Inflammatory macrophage (primary cell): ENCODE measurements around the gene PLGLB2.
"Not testable (repeated sequence)": the region's sequence is repeated elsewhere in the genome, so short reads cannot be mapped to it uniquely, and the experiment has no call there.

Source experiments
- DNase-seq, 2 donors: peaks; one replicate each; pipeline ENCODE4 v3.0.0-alpha.2; 2020 to 2022
- total RNA-seq, 18 experiments: gene quantifications; one replicate each; lab custom pipeline; 2026; ENCODE audit warnings: mixed read lengths in 6 of 18, inconsistent platforms in 2 of 18; lab: John Stamatoyannopoulos, UW

The PLGLB2 gene
- total RNA-seq, result 0 to 0.32 (median 0) reads per million in 18 experiments

DNA sequence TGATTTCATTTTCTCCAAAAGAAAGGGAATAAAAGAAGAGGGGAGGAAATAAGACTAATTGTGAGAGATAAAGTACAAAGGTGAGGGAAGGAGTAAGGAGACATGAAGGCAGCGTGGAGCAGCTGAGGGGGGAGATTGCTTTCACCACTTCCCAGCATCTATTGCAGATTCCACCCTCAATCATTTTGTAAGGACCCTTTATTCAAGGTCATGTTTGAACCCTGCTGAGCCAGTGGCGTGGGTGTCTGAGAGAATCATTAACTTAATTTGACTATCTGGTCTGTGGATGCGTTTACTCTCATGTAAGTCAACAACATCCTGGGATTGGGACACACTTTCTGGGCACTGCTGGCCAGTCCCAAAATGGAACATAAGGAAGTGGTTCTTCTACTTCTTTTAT is at the start of gene PLGLB2:
Gene PLGLB2, plus strand, starts transcription at position 297 of the 400 bp plus-strand sequence. Its CDS starts 67 bp downstream, at position 364.
- not testable (repeated sequence) for DNase-seq

DNA sequence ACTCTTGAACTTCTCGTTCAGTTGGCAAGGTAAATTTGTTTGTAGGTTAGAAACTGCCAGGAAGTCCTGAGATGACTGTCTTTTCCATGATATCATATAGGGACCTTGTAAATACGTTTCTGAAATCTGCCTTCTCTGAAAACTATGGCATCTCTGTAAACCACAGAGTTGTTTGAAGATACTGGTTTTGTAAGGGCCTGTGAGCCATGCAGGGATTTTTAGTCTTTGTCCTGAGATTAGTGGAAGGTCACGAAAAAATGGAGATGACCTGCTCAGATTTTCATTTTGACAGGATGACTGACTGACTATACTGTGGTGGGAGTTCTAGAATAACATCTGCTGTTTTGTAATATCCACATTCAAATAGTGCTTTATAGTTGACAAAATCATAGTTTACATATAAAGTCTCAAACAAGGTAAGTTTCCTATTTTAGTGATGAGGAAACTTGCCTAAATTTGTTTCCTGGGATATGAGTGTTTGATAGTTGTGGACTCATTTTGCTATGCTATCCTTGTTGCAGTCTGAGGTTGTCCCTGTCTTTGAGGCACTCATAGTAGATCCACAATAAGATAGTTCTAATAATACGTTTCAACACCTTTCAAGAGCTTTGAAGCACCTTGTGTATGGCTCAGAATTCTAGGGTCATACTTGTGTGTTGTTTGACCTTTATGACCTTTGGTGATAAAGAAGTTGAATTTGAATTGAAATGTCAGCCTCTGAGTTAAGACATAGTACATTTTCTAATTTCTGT is 43.1 kb upstream of the PLGLB2 start:
- not testable (repeated sequence) for DNase-seq

DNA sequence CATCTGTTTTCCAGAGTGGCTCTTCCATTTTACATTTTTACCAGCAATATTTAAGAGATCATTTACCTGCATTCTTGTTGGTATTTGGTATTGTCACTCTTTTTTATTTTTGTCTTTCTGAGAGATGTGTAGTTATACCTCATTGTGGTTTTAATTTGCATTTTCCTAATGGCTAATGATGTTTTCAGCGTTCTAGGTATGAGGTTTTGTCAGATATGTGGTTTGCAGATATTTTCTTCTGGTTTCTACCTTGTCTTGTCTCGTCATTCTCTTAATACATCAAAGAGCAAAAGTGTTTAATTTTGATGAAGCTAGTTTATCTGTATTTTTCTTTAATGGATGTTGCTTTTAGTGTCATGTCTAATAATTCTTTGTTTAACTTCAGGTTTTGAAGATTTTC is 39.5 kb upstream of the PLGLB2 start:
- DNase-seq, result not testable (repeated sequence)

DNA sequence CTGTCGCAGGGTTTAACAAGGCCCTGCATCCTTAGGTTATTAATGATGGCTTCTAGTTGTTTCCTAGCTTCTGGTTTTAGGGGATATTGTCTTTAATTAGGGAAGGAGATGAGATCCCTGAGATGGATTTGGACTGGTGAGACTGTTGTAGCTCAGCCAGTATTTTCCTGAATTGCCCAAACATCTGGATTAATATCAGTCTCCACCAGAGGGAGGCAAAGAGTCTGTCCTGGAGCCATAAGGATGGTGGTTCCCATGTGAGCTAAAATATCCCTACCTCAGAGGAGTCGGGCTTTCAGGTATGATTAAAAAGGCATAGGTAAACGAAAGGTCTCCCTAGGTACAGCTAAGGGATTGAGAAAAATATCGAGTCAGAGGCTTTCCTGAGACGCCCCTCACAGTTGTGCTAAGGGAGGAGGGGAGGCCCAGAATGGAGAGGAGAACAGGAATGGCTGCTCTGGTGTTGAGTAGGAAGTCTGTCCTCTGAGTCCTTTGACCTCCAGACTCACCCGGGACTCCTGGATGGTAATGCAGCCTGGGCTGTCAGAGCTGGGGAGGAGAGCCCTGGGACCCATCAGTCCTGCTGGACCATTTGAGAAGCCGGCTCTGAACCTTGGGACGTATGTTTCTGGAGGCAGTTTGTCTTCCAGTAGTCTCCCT is 19.8 kb upstream of the PLGLB2 start:
- not testable (repeated sequence) for DNase-seq

DNA sequence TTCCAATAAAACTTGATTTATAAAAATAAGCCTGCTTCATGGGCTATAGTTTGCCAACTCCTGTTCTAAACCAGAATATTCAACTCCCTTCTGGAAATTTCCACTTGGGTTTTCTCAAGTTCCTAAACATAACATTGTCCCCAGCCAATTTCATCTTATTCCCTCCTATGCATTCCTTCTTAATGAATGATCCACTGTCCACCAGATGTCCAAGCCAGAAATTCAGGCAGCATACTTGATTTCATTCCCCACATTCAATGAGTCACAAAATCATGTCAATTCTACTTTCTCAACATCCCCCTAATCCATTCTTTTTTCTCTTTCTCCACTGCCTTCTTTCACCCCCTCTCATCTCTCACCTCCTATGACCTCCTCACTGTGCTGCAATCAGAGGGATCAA is 7.0 kb upstream of the PLGLB2 start:
- not testable (repeated sequence) for DNase-seq

DNA sequence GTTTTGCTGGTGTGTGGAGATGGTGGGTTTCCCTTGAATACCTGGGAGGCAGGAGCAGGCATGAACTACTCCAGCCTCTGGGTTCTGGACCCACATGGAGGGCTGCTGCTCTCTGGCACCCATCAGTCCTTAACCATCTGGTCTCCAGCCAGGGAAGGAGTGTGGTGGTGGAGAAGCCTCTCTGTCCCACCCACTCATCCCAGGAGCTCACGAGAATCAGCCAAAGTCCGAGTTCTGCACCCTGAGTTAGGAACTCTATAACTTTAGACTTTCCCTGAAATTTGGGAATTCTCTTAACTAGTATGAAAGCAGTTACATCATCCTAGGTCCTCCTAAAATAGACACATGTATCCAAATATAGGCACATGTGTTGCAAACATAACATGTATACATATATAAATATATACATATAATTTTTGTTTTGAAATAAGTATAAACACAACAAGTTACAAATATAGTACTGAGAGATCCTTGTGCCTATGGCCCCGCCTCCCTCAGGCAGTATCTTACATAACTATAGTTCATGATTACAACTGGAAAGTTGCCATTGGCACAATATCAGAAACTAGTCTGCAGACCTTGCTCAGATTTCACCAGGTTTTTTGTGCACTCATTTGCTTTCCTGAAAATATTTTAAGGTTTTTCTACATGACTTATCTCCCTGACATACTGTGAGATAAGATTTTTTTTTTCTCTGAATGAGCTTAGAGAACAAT is 5.3 kb upstream of the PLGLB2 start:
- DNase-seq, result not testable (repeated sequence)

DNA sequence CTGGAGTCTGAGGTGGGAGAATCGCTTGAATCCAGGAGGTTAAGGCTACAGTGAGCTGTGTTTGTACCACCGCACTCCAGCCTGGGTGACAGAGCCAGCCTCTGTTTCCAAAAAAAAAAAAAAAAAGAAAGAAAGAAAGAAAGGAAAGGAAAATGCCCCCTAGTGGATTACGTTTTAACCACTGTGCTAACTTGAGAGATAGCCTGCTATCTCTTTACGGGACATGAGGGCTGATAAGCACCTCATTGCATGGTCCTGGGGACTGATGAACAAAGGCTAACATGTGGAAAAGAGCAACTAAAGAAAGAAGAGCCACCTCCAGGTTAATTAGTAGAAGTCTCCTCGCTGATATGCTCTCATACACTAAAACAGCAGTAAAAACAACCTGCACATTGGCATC is 4.2 kb upstream of the PLGLB2 start:
- not testable (repeated sequence) for DNase-seq

DNA sequence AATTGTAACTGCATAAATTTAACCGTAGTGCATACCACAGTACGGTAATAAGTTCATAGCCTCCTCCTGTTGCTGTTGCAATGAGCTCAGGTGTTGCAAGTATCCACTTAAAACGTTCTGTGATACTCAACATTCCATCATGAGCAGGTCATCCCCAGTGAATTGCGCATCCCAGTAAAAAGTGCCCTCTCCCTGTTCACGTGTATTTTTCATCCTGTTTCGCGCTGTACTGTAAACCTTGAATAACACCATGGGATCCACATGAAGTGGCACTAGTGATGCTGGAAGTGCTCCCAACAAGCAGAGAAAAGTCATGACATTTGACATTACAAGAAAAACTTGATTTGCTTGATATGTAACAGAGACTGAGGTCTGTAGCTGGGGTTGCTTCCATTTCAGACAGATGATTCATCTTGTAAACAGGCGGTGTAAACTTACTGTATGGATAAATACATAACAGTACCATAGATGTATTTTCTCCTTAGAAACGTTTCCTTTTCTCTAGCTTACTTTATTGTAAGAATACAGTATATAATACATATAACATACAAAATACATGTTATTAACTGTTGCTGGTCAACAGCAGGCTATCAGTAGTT is 2.4 kb upstream of the PLGLB2 start:
- DNase-seq, result not testable (repeated sequence)

DNA sequence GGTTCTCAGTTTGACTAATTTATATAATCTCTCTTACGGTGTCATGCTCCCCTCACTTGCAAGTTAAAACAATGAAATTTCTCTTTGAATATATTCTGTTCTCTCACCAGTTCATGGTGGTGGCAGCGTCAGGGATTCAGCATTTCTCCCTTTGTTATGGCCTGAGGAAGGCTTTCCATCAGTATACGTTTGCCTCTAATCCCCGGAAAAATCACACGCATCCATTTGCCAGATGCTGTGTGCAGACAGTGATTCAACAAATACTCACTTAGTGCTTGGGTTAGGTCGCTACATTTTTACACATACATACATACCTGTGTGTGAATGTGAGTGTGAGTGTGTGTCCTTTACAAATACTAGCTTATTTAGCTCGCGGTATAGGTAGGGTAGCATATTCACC is 637 bp downstream of the PLGLB2 start:
- not testable (repeated sequence) for DNase-seq

DNA sequence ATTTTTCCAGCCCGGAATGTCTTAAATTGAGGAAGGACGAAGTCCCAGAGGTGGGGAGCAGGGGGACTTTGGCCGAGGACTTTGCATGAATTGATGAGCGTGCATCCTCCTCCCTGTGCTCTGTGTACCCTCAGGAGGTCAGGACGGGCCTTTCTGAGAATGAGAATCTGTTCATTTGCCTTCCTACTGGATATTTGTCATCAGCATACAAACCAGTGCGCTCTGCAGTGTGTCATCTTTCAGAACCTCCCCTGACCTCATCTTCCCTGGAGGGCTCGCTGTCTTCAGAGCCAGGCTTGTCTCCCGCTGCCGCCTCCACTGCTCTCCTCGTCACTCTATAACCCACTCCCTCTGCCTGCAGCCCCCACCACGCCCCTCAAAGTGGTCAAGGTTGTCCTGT is 2.7 kb downstream of the PLGLB2 start:
- not testable (repeated sequence) for DNase-seq

DNA sequence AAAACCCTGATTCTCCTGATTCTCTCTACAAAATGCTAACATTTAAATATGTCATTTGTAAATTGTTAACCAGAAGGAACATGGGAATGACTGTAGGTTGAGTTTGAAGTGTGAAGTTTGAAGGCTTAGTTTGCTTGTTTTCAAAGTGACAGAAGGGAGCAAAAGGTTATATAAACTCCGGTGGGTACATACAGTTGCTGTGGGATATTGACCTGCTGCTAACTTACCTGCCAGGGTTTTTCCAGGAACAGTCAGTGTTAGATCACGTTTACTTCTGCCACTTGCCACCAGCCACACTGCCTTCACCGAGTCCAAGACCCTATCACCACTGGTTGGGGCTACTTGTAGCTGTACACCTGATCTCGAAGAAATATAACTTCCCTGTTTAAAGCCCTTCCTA is 6.9 kb downstream of the PLGLB2 start:
- DNase-seq, result not testable (repeated sequence)
